A204.1 (cell line): ENCODE results near the gene KCNIP1.

Experiments
- FAIRE-seq: peaks from 2 replicates; lab custom pipeline; 2012; peaks lifted over from hg19 to GRCh38; lab: Jason Lieb, UNC

The KCNIP1 gene

GRCh38 chr5:170643591-170643990 is 139.8 kb downstream of the KCNIP1 start:
- no peak for FAIRE-seq

GRCh38 chr5:170644501-170644900 is 140.7 kb downstream of the KCNIP1 start:
- no peak for FAIRE-seq

GRCh38 chr5:170648541-170648940 is 144.7 kb downstream of the KCNIP1 start:
- FAIRE-seq, result no peak

GRCh38 chr5:170650850-170651249 is 147.0 kb downstream of the KCNIP1 start:
- no peak for FAIRE-seq

GRCh38 chr5:170651604-170652277 is 147.9 kb downstream of the KCNIP1 start:
- FAIRE-seq, result no peak

GRCh38 chr5:170655476-170655875 is 151.7 kb downstream of the KCNIP1 start:
- no peak for FAIRE-seq

DNA sequence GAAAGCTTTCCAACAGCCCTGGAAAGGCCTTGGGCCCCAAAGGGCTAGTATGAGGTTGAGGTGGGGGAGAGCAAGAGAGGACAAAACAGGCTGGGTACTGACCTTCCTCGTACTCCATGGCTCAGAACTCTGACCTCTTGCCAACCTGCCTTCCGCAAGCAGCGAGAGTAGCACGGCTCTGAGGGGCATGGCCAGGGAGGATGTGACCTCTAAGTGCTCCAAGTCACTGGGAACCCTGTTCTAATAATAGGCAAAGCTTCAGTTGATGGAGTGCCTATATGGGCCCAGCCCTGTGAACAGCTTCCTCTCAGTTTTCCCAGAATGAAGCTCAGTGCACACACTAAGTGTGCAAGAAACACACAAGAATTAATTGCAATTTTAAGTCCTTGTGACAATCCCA is 152.1 kb downstream of the KCNIP1 start:
- no peak for FAIRE-seq

- FAIRE-seq, result no peak
Measured at GRCh38 chr5:170656346-170656745, 152.5 kb downstream of the KCNIP1 start.

- no peak for FAIRE-seq
Measured at GRCh38 chr5:170660531-170660930, 156.7 kb downstream of the KCNIP1 start.

- no peak for FAIRE-seq
Measured at GRCh38 chr5:170662966-170663365, 159.1 kb downstream of the KCNIP1 start.

DNA sequence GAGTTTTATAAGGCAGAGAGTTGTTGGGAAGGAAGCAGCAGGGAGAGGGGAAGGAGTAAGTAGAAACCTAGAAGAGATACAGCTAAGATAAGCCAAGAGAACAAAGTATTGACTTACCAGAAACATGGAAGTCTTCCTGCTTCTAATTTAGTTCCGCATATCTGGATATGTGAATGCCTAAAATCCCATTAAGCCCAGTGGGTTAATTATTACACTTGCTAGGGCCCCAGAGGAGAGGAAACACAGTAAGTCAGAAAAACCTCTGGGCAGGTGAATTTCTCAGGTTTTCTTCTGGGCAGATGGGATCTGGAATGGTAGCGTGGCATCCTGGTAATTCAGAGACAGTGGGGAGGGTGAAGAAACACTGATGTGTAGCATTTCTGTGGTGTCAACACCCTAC is 175.0 kb downstream of the KCNIP1 start:
- no peak for FAIRE-seq

DNA sequence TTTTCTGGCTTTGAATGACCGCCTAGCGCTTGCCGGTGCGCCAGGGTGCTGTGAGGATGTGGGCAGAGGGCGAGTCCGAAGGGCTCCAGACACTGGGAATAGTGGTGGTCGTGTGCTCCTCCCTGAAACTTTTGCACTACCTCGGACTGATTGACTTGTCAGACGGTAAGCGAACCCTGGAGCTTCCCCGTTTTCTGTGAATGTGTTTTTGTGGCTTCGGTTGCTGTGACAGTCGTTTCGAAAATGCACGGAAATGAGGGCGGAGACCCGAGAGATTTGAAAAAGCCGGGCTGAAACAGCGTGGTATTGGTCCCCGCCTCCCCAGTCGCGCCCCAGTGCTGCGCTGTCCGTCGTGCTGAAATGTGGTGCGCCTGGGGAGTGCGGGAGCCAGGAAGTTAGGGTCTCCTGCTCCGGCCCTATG is 177.2 kb downstream of the KCNIP1 start:
- no peak for FAIRE-seq

GRCh38 chr5:170691657-170692056 is 187.8 kb downstream of the KCNIP1 start:
- no peak for FAIRE-seq

- FAIRE-seq, result no peak
Measured at GRCh38 chr5:170693701-170694100, 189.9 kb downstream of the KCNIP1 start.

DNA sequence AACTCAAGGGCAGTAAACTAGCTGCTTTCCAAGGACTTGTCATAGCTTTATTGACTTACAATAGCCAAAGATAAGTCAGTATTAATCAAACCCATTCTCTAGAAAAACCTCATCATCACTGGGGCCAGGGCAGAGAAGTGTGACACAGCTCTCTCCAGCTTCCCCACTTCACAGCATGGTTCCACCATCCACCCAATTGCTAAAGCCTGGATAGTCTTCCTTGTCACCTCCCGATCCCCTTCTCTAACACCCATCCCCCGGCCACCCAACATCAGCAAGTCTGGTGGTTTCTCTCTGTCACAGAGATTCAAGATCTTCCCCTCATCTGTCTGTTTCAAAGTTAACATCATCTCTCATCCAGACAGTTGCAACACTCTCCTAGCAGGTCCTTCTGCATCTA is 191.1 kb downstream of the KCNIP1 start:
- no peak for FAIRE-seq

- no peak for FAIRE-seq
Measured at GRCh38 chr5:170697031-170697430, 193.2 kb downstream of the KCNIP1 start.

GRCh38 chr5:170700503-170700902 is 196.7 kb downstream of the KCNIP1 start:
- FAIRE-seq, result no peak

DNA sequence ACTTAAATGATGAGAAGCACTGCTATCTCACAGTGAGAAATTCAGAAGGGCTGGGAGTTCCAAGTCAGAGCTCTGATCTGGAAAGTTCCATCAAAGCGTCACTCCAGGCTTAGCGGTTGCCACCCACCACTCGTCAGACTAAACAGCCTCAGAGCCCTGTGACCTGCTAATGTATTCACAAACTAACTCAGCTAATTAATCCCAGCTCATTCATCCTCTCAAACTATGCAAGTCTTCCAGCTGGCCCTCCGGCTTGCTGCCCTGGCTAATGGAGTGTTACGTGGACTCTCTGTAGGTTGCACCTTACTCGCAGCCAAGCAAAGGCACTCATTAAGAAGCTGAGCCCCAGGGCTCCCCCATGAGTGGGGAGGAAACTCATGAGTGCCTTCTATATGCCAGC is 197.5 kb downstream of the KCNIP1 start:
- no peak for FAIRE-seq

DNA sequence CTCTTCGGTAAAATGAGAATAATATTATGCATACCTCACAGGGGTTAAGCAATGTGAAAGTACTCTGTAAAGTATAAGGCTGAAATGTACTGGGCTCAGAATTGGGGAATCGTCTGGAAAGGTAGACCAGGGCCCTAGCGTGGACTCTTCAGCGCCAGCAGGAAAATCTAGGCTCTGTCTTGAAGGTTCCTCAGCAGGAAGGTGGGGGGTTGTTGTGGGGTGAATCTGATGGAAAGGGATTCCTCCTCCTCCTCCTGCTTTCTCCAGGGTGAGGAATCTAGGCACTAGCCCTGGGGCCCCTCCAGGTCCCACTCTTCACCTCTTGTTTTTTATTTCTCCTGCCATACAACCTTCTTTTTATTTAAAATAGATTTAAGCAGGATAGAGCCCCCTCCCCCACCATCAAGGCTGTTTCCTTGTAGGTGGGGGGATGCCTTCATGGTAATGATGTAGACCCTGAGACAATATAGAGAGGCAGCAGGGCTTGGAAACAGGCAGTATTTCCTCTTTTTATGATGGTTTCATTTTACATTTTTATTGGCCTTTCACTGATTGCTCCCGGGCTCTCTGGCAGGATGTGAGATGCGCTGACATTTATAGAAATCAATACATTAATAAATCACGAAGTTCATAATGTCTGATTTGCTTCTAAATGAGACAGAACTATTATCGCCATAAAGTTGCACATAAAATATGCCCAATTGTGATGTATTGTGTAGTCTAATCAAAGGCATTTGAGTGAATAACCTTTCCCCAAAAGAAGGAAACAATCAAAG is 200.8 kb downstream of the KCNIP1 start:
- FAIRE-seq, result no peak

DNA sequence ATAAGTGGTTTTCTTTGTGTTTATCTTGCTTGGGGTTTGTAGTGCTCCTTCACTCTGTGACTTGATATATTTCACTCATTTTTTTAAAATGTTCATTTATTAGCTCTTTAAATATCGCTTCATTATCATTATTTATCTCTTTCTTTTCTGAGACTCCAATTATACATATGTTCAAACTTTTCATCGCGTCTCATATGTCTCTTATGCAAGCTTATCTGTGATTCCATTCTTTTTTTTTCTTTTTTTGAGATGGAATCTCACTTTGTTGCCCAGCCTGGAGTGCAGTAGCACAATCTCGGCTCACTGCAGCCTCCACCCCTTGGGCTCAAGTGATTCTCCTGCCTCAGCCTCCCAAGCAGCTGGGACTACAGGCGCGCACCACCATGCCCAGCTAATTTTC is 205.8 kb downstream of the KCNIP1 start:
- no peak for FAIRE-seq

GRCh38 chr5:170711300-170711699 is 207.5 kb downstream of the KCNIP1 start:
- FAIRE-seq, result no peak

- no peak for FAIRE-seq
Measured at GRCh38 chr5:170715141-170715540, 211.3 kb downstream of the KCNIP1 start.

GRCh38 chr5:170716396-170716795 is 212.6 kb downstream of the KCNIP1 start:
- FAIRE-seq, result no peak

- FAIRE-seq, result no peak
Measured at GRCh38 chr5:170719551-170719950, 215.7 kb downstream of the KCNIP1 start.
